Measurements from ENCODE around the gene GALNS. TPM values are rescaled to one million over a fixed set of nuclear protein-coding genes. Genes with fewer than 3 reads are reported as not detected.
"Not testable (repeated sequence)": the region's sequence is repeated elsewhere in the genome, so short reads cannot be mapped to it uniquely, and the experiment has no call there.

Gene GALNS
- polyA plus RNA-seq, 6 donors from 2014 or later, result 6.1 to 21.4 (median 9.5) TPM

- ATAC-seq (ENCODE audit: low read depth in 2 of 2), result peak in 1 of 2 donors; percentile 13
- peak overlapping the region in 2 of 8 donors; percentile 40 to 77 for H3K4me3 Mint-ChIP-seq
Observed at GRCh38 chr16:88895335-88895734, 38.6 kb upstream of the GALNS start.

GRCh38 chr16:88894681-88895300, 38.0 kb upstream of the GALNS start:
- peak; percentile 40 for DNase-seq
- Mint-ChIP-seq H3K4me1 (peaks cover 5 to 20% (median 9%) of the 10 kb centered on the region in 3 donors), H3K27ac (peak overlapping the region in 4 of 6 donors; percentile 33 to 88 (median 56)), H3K4me3 (peak overlapping the region in 2 of 8 donors; percentile 40 to 77), H3K9me3 (peaks cover 0 to 1% (median 0%) of the 10 kb centered on the region in 7 donors), H3K36me3 (peaks cover 0 to 13% of the 10 kb centered on the region in 2 donors), H3K27me3 (no peaks in the 10 kb centered on the region)
- peak; percentile 81 to 88 for ATAC-seq (ENCODE audit: low read depth in 2 of 2)

More at GRCh38 chr16:88895335-88895734, 38.6 kb upstream of the GALNS start:
- no peak for DNase-seq
- Mint-ChIP-seq H3K4me1 (peaks cover 5 to 20% (median 9%) of the 10 kb centered on the region in 3 donors), H3K36me3 (peaks cover 0 to 13% of the 10 kb centered on the region in 2 donors), H3K9me3 (peaks cover 0 to 1% (median 0%) of the 10 kb centered on the region in 7 donors), H3K27me3 (no peaks in the 10 kb centered on the region), H3K27ac (peak overlapping the region in 3 of 6 donors; percentile 33 to 83 (median 36))

- H3K4me3 Mint-ChIP-seq; H3K27me3 Mint-ChIP-seq; ATAC-seq (ENCODE audit: low read depth in 2 of 2); DNase-seq; H3K9me3 Mint-ChIP-seq: not testable (repeated sequence)
- Mint-ChIP-seq H3K4me1 (peaks cover 5 to 20% (median 12%) of the 10 kb centered on the region in 3 donors), H3K27ac (peak overlapping the region in 2 of 6 donors; percentile 76 to 88), H3K36me3 (peaks cover 0 to 13% of the 10 kb centered on the region in 2 donors)
Observed at GRCh38 chr16:88894266-88894665, 37.5 kb upstream of the GALNS start.

GRCh38 chr16:88893127-88893968, 36.6 kb upstream of the GALNS start:
- Mint-ChIP-seq H3K27me3 (no peaks in the 10 kb centered on the region), H3K4me3 (peak overlapping the region in 1 of 8 donors; percentile 54), H3K4me1 (peaks cover 5 to 20% (median 12%) of the 10 kb centered on the region in 3 donors), H3K9me3 (peaks cover 0 to 1% (median 0%) of the 10 kb centered on the region in 7 donors), H3K36me3 (peaks cover 0 to 13% of the 10 kb centered on the region in 2 donors), H3K27ac (peak overlapping the region in 1 of 6 donors; percentile 69)
- ATAC-seq (ENCODE audit: low read depth in 2 of 2) (no peak), DNase-seq (no peak)

GRCh38 chr16:88892065-88892464, 35.3 kb upstream of the GALNS start:
- H3K4me3 Mint-ChIP-seq, result no peak overlapping the region
- H3K27me3 Mint-ChIP-seq, result no peaks in the 10 kb centered on the region
- peaks cover 0 to 1% (median 0%) of the 10 kb centered on the region in 7 donors for H3K9me3 Mint-ChIP-seq
- DNase-seq (no peak), ATAC-seq (ENCODE audit: low read depth in 2 of 2) (no peak)
- peaks cover 0 to 13% of the 10 kb centered on the region in 2 donors for H3K36me3 Mint-ChIP-seq
- peaks cover 8 to 20% (median 12%) of the 10 kb centered on the region in 3 donors for H3K4me1 Mint-ChIP-seq
- H3K27ac Mint-ChIP-seq, result no peak overlapping the region

- Mint-ChIP-seq H3K27ac (peak overlapping the region in 2 of 6 donors; percentile 74 to 81), H3K9me3 (peaks cover 0 to 1% (median 0%) of the 10 kb centered on the region in 7 donors), H3K4me1 (peaks cover 8 to 17% (median 12%) of the 10 kb centered on the region in 3 donors), H3K4me3 (no peak overlapping the region), H3K36me3 (peaks cover 0 to 13% of the 10 kb centered on the region in 2 donors), H3K27me3 (no peaks in the 10 kb centered on the region)
- DNase-seq (no peak), ATAC-seq (ENCODE audit: low read depth in 2 of 2) (no peak)
Observed at GRCh38 chr16:88891083-88891482, 34.3 kb upstream of the GALNS start.

GRCh38 chr16:88889702-88890352, 33.1 kb upstream of the GALNS start:
- DNase-seq; H3K9me3 Mint-ChIP-seq; H3K4me3 Mint-ChIP-seq; H3K4me1 Mint-ChIP-seq; ATAC-seq (ENCODE audit: low read depth in 2 of 2); H3K27me3 Mint-ChIP-seq: not testable (repeated sequence)
- H3K27ac Mint-ChIP-seq, result peak overlapping the region in 1 of 6 donors; percentile 52
- peaks cover 0 to 13% of the 10 kb centered on the region in 2 donors for H3K36me3 Mint-ChIP-seq

GRCh38 chr16:88888461-88889387, 32.0 kb upstream of the GALNS start:
- Mint-ChIP-seq H3K27me3 (no peaks in the 10 kb centered on the region), H3K36me3 (peaks cover 0 to 13% of the 10 kb centered on the region in 2 donors), H3K4me3 (no peak overlapping the region), H3K27ac (no peak overlapping the region), H3K9me3 (peaks cover 0 to 1% (median 0%) of the 10 kb centered on the region in 7 donors), H3K4me1 (peaks cover 0 to 3% (median 3%) of the 10 kb centered on the region in 3 donors)
- ATAC-seq (ENCODE audit: low read depth in 2 of 2) (no peak), DNase-seq (no peak)

- ATAC-seq (ENCODE audit: low read depth in 2 of 2) (no peak), DNase-seq (no peak)
- Mint-ChIP-seq H3K27ac (peak overlapping the region in 1 of 6 donors; percentile 73), H3K4me3 (peak overlapping the region in 1 of 8 donors; percentile 42), H3K36me3 (peaks cover 0 to 13% of the 10 kb centered on the region in 2 donors), H3K9me3 (peaks cover 0 to 1% (median 0%) of the 10 kb centered on the region in 7 donors), H3K27me3 (no peaks in the 10 kb centered on the region), H3K4me1 (peaks cover 0 to 7% (median 3%) of the 10 kb centered on the region in 3 donors)
Observed at GRCh38 chr16:88888057-88888456, 31.3 kb upstream of the GALNS start.

GRCh38 chr16:88886845-88887521, 30.2 kb upstream of the GALNS start:
- peak overlapping the region in 1 of 8 donors; percentile 15 for H3K4me3 Mint-ChIP-seq
- ATAC-seq (ENCODE audit: low read depth in 2 of 2), result no peak
- H3K4me1 Mint-ChIP-seq, result peaks cover 6 to 13% (median 7%) of the 10 kb centered on the region in 3 donors
- peaks cover 0 to 12% of the 10 kb centered on the region in 2 donors for H3K36me3 Mint-ChIP-seq
- peaks cover 0 to 3% (median 0%) of the 10 kb centered on the region in 7 donors for H3K9me3 Mint-ChIP-seq
- H3K27me3 Mint-ChIP-seq, result no peaks in the 10 kb centered on the region
- DNase-seq, result no peak
- H3K27ac Mint-ChIP-seq, result no peak overlapping the region

- Mint-ChIP-seq H3K9me3 (peaks cover 0 to 3% (median 0%) of the 10 kb centered on the region in 7 donors), H3K4me1 (peaks cover 7 to 13% (median 7%) of the 10 kb centered on the region in 3 donors), H3K27ac (peak overlapping the region in 1 of 6 donors; percentile 38), H3K36me3 (peaks cover 0 to 7% of the 10 kb centered on the region in 2 donors), H3K4me3 (no peak overlapping the region), H3K27me3 (no peaks in the 10 kb centered on the region)
- ATAC-seq (ENCODE audit: low read depth in 2 of 2) (no peak), DNase-seq (no peak)
Observed at GRCh38 chr16:88886420-88886844, 29.7 kb upstream of the GALNS start.

All from naive B cell (primary cell).